ENCODE results near the gene DUSP1. TPM values are rescaled to one million over a fixed set of nuclear protein-coding genes. Genes with fewer than 3 reads are reported as not detected.

Gene DUSP1
- total RNA-seq, 1 donor from 2014 or later, result 50.9 TPM

GRCh38 chr5:172733974-172734346 is 37.0 kb downstream of the DUSP1 start:
- Mint-ChIP-seq H3K36me3 (no peaks in the 10 kb centered on the region), H3K4me1 (ENCODE audit: unreplicated experiment) (peaks cover 25% of the 10 kb centered on the region), H3K27me3 (peaks cover 2% of the 10 kb centered on the region), H3K4me3 (peak overlapping the region; percentile 36), H3K27ac (peak overlapping the region; percentile 85), H3K9me3 (no peaks in the 10 kb centered on the region)
- DNase-seq (ENCODE audit: extremely low spot score, unreplicated experiment), result no peak
- no peak for TF ChIP-seq CTCF (conservative IDR thresholded peaks at IDR 0.05)

- Mint-ChIP-seq H3K9me3 (no peaks in the 10 kb centered on the region), H3K4me1 (ENCODE audit: unreplicated experiment) (peaks cover 25% of the 10 kb centered on the region), H3K27ac (peak overlapping the region; percentile 85), H3K27me3 (peaks cover 2% of the 10 kb centered on the region), H3K4me3 (peak overlapping the region; percentile 36), H3K36me3 (no peaks in the 10 kb centered on the region)
- DNase-seq (ENCODE audit: extremely low spot score, unreplicated experiment), result no peak
- TF ChIP-seq CTCF (conservative IDR thresholded peaks at IDR 0.05), result peak; percentile 19
Observed at GRCh38 chr5:172733131-172733973, 37.6 kb downstream of the DUSP1 start.

GRCh38 chr5:172732201-172732865 is 38.7 kb downstream of the DUSP1 start:
- no peak for TF ChIP-seq CTCF (conservative IDR thresholded peaks at IDR 0.05)
- H3K9me3 Mint-ChIP-seq, result no peaks in the 10 kb centered on the region
- H3K27me3 Mint-ChIP-seq, result peaks cover 2% of the 10 kb centered on the region
- peak overlapping the region; percentile 85 for H3K27ac Mint-ChIP-seq
- DNase-seq (ENCODE audit: extremely low spot score, unreplicated experiment), result no peak
- H3K4me1 Mint-ChIP-seq (ENCODE audit: unreplicated experiment), result peaks cover 25% of the 10 kb centered on the region
- no peak overlapping the region for H3K4me3 Mint-ChIP-seq
- H3K36me3 Mint-ChIP-seq, result no peaks in the 10 kb centered on the region

- TF ChIP-seq CTCF (conservative IDR thresholded peaks at IDR 0.05), result no peak
- H3K9me3 Mint-ChIP-seq, result no peaks in the 10 kb centered on the region
- no peak for DNase-seq (ENCODE audit: extremely low spot score, unreplicated experiment)
- H3K36me3 Mint-ChIP-seq, result no peaks in the 10 kb centered on the region
- H3K27me3 Mint-ChIP-seq, result peaks cover 2% of the 10 kb centered on the region
- H3K4me1 Mint-ChIP-seq (ENCODE audit: unreplicated experiment), result peaks cover 22% of the 10 kb centered on the region
- no peak overlapping the region for H3K4me3 Mint-ChIP-seq
- H3K27ac Mint-ChIP-seq, result peak overlapping the region; percentile 85
Observed at GRCh38 chr5:172731680-172732074, 39.3 kb downstream of the DUSP1 start.

GRCh38 chr5:172730981-172731679 is 39.9 kb downstream of the DUSP1 start:
- Mint-ChIP-seq H3K9me3 (no peaks in the 10 kb centered on the region), H3K27me3 (peaks cover 2% of the 10 kb centered on the region), H3K4me1 (ENCODE audit: unreplicated experiment) (peaks cover 22% of the 10 kb centered on the region), H3K27ac (peak overlapping the region; percentile 85), H3K4me3 (no peak overlapping the region), H3K36me3 (no peaks in the 10 kb centered on the region)
- no peak for TF ChIP-seq CTCF (conservative IDR thresholded peaks at IDR 0.05)
- no peak for DNase-seq (ENCODE audit: extremely low spot score, unreplicated experiment)

All from type B pancreatic cell (in vitro differentiated cells).